H1 (cell line): ENCODE results near the gene WDR3. TPM values are rescaled to one million over a fixed set of nuclear protein-coding genes. Genes with fewer than 3 reads are reported as not detected.

Source experiments
- CTCF ChIA-PET: fragments of 300-600 bp; sonication (Branson Sonifier 250); formaldehyde crosslinking; loops from one replicate; lab custom pipeline; 2021; ENCODE audit not compliant: partially characterized antibody; lab: Charles Lee
- POLR2A ChIA-PET: fragments of 300-600 bp; sonication (Branson Sonifier 250); formaldehyde crosslinking; loops from one replicate; lab custom pipeline; 2021; ENCODE audit warnings: inconsistent platforms; ENCODE audit not compliant: partially characterized antibody; lab: Charles Lee
- DNase-seq, 2 experiments: peaks; one replicate each; pipeline versions ENCODE4 v3.0.0 to v3.0.0-alpha.2; 2010 to 2022; ENCODE audit warnings: low spot score in 2 of 2, low read depth in 1 of 2, mixed read lengths in 1 of 2
- FAIRE-seq: peaks from 2 replicates; lab custom pipeline; 2011; peaks lifted over from hg19 to GRCh38; lab: Jason Lieb, UNC
- H2AFZ ChIP-seq: 2 replicates; pipeline ENCODE4 v1.8.1; 2012; ENCODE audit warnings: low read length, inconsistent platforms
- H2AK5ac ChIP-seq: 2 replicates; pipeline ENCODE4 v1.6.1; 2013; ENCODE audit warnings: low read depth, low read length
- H2BK120ac ChIP-seq: replicated peaks from 2 replicates; pipeline ENCODE3; 2013; ENCODE audit warnings: low read depth, low read length, inconsistent platforms
- H2BK12ac ChIP-seq: 2 replicates; pipeline ENCODE4 v1.6.1; 2013; ENCODE audit warnings: low read depth, low read length
- H2BK15ac ChIP-seq: 2 replicates; pipeline ENCODE4 v1.6.1; 2013; ENCODE audit warnings: low read length
- H2BK20ac ChIP-seq: 2 replicates; pipeline ENCODE4 v1.6.1; 2013; ENCODE audit warnings: low read length
- H2BK5ac ChIP-seq: 2 replicates; pipeline ENCODE4 v1.6.1; 2013; ENCODE audit warnings: low read depth, low read length
- H3K14ac ChIP-seq: 2 replicates; pipeline ENCODE4 v1.6.1; 2013; ENCODE audit warnings: inconsistent platforms; ENCODE audit not compliant: insufficient read length
- H3K18ac ChIP-seq: 2 replicates; pipeline ENCODE4 v1.6.1; 2013; ENCODE audit warnings: low read length; ENCODE audit errors: extremely low read depth
- H3K23ac ChIP-seq: 2 replicates; pipeline ENCODE4 v1.6.1; 2013; ENCODE audit warnings: inconsistent platforms; ENCODE audit not compliant: insufficient read length
- H3K23me2 ChIP-seq: 2 replicates; pipeline ENCODE4 v1.6.1; 2013; ENCODE audit warnings: low read depth, low read length
- H3K27ac ChIP-seq: 2 replicates; pipeline ENCODE4 v1.6.1; 2011; ENCODE audit warnings: low read depth, low read length, inconsistent platforms
- H3K27me3 ChIP-seq, 4 experiments: replicated peaks in 1 of 4; 1 replicate in 1 of 4; 2 replicates in 3 of 4; pipeline versions ENCODE4 v1.6.1 to v1.8.1; 2011 to 2013; ENCODE audit warnings: low read length in 3 of 4, mild to moderate bottlenecking in 3 of 4, inconsistent platforms in 2 of 4, mixed read lengths in 2 of 4, moderate library complexity in 1 of 4; ENCODE audit not compliant: control insufficient read depth in 3 of 4, insufficient read depth in 3 of 4; ENCODE audit errors: extremely low read depth in 1 of 4
- H3K36me3 ChIP-seq, 4 experiments: 2 replicates each; pipeline versions ENCODE4 v1.6.1 to v1.8.1; 2011 to 2013; ENCODE audit warnings: mild to moderate bottlenecking in 4 of 4, low read length in 3 of 4, moderate library complexity in 2 of 4, control low read depth in 1 of 4, inconsistent platforms in 1 of 4; ENCODE audit not compliant: insufficient read depth in 4 of 4, control insufficient read depth in 2 of 4
- H3K4ac ChIP-seq: replicated peaks from 2 replicates; pipeline ENCODE3; 2013; ENCODE audit warnings: low read length, low read depth, mixed read lengths, inconsistent platforms; ENCODE audit not compliant: insufficient read length
- H3K4me1 ChIP-seq, 4 experiments: replicated peaks in 1 of 4; 1 replicate in 1 of 4; 2 replicates in 3 of 4; pipeline versions ENCODE4 v1.6.1 to v1.8.1; 2011 to 2013; ENCODE audit warnings: low read length in 3 of 4, inconsistent platforms in 2 of 4, mixed read lengths in 1 of 4; ENCODE audit not compliant: insufficient read depth in 4 of 4, control insufficient read depth in 3 of 4
- H3K4me2 ChIP-seq, 2 experiments: 2 replicates each; pipeline versions ENCODE4 v1.6.1 to v1.8.1; 2011 to 2013; ENCODE audit warnings: low read depth in 2 of 2, low read length in 2 of 2, control low read depth in 1 of 2, inconsistent platforms in 1 of 2, mild to moderate bottlenecking in 1 of 2; ENCODE audit not compliant: insufficient read depth in 1 of 2
- H3K4me3 ChIP-seq, 4 experiments: fragments of 200-600, 300-600 bp in 1 of 4; sonication (generic), shearing (Covaris generic), sonication (Bioruptor Twin) in 1 of 4; 2 replicates each; pipeline versions ENCODE4 v1.5.1 to v1.8.1; 2011 to 2016; ENCODE audit warnings: low read length in 4 of 4, low read depth in 3 of 4, control low read depth in 2 of 4, inconsistent platforms in 2 of 4, mild to moderate bottlenecking in 2 of 4, mixed read lengths in 1 of 4, moderate library complexity in 1 of 4; ENCODE audit not compliant: insufficient read depth in 2 of 4; ENCODE audit errors: extremely low read depth in 1 of 4
- H3K56ac ChIP-seq: replicated peaks from 2 replicates; pipeline ENCODE3; 2013; ENCODE audit warnings: low read depth, mild to moderate bottlenecking, mixed read lengths, low read length, inconsistent platforms; ENCODE audit not compliant: insufficient read length
- H3K79me1 ChIP-seq: 2 replicates; pipeline ENCODE4 v1.6.1; 2013; ENCODE audit warnings: low read depth, low read length, control low read depth
- H3K79me2 ChIP-seq, 2 experiments: 2 replicates each; pipeline versions ENCODE4 v1.6.1 to v1.8.1; 2012 to 2013; ENCODE audit warnings: low read length in 2 of 2, mild to moderate bottlenecking in 2 of 2, inconsistent platforms in 1 of 2; ENCODE audit not compliant: insufficient read depth in 2 of 2, control insufficient read depth in 1 of 2
- H3K9ac ChIP-seq, 4 experiments: replicated peaks in 1 of 4; 1 replicate in 1 of 4; 2 replicates in 3 of 4; pipeline versions ENCODE4 v1.6.1 to v1.8.1; 2011 to 2013; ENCODE audit warnings: low read depth in 3 of 4, low read length in 3 of 4, control low read depth in 2 of 4, mild to moderate bottlenecking in 2 of 4, moderate library complexity in 2 of 4, inconsistent platforms in 1 of 4; ENCODE audit errors: extremely low read depth in 1 of 4
- H3K9me3 ChIP-seq, 2 experiments: 2 replicates each; pipeline versions ENCODE4 v1.6.1 to v1.8.1; 2012 to 2013; ENCODE audit warnings: mild to moderate bottlenecking in 2 of 2, moderate library complexity in 2 of 2, control low read depth in 1 of 2, inconsistent platforms in 1 of 2, low read depth in 1 of 2, low read length in 1 of 2, mixed read lengths in 1 of 2; ENCODE audit not compliant: insufficient read depth in 2 of 2
- H4K20me1 ChIP-seq, 2 experiments: replicated peaks in 1 of 2; 2 replicates each; pipeline versions ENCODE3 to v1.8.1; 2011 to 2013; ENCODE audit warnings: inconsistent platforms in 2 of 2, low read length in 2 of 2, mild to moderate bottlenecking in 1 of 2; ENCODE audit not compliant: insufficient read depth in 2 of 2, control insufficient read depth in 1 of 2
- H4K5ac ChIP-seq: 2 replicates; pipeline ENCODE4 v1.6.1; 2013; ENCODE audit warnings: low read length, low read depth, mixed read lengths, inconsistent platforms; ENCODE audit not compliant: insufficient read length
- H4K8ac ChIP-seq: 2 replicates; pipeline ENCODE4 v1.8.0; 2013; ENCODE audit warnings: mild to moderate bottlenecking, moderate library complexity, low read length, inconsistent platforms; ENCODE audit not compliant: insufficient read depth; ENCODE audit errors: extremely low read depth
- H4K91ac ChIP-seq: replicated peaks from 2 replicates; pipeline ENCODE3; 2013; ENCODE audit warnings: low read length, mixed read lengths, inconsistent platforms; ENCODE audit not compliant: insufficient read length
- CEBPB ChIP-seq: IDR thresholded peaks from 2 replicates; pipeline ENCODE4 v1.6.1; 2012; ENCODE audit warnings: low read depth, low read length
- JUN ChIP-seq: IDR thresholded peaks from 2 replicates; pipeline ENCODE4 v1.6.1; 2011; ENCODE audit warnings: low read depth, mild to moderate bottlenecking, improper control_type of control experiment, low read length
- WGBS, 2 experiments: shearing (Covaris generic) in 1 of 2; methylation state at CpG; one replicate each; pipeline versions ENCODE4 v1.1.6 to v1.1.7; 2013 to 2015; ENCODE audit warnings: low lambda C conversion rate in 2 of 2, mixed read lengths in 2 of 2, inconsistent platforms in 1 of 2, low coverage in 1 of 2, missing lambda C conversion rate in 1 of 2; ENCODE audit not compliant: insufficient replicate concordance in 2 of 2, insufficient coverage in 1 of 2, insufficient read length in 1 of 2; ENCODE audit errors: extremely low coverage in 1 of 2, missing lambda C conversion rate in 1 of 2; 5-methylcytosine and 5-hydroxymethylcytosine counted together
- polyA plus RNA-seq, 7 experiments: library from polyadenylated mRNA; depleted of rRNA in 3 of 7; stranded (reverse) in 5 of 7; unstranded in 2 of 7; fragments of >200 nt in 5 of 7; fragments of 200-250 nt in 2 of 7; gene quantifications; 1 replicate in 5 of 7; 2 replicates in 1 of 7; 4 replicates in 1 of 7; pipeline versions ENCODE4 v1.2.1 to v1.2.3, GENCODE V29; 2011 to 2013; ENCODE audit warnings: missing spikeins in 2 of 7, mixed read lengths in 2 of 7
- total RNA-seq: library from RNA; stranded (reverse); fragmentation: NEBNext Ultra II Directional; extraction: Animal tissue kit (Norgen Biotek cat#: 25700); gene quantifications from 2 replicates; pipeline ENCODE4 v1.2.1, GENCODE V29; 2021

Gene WDR3
- total and polyA plus RNA-seq, 2 of the 8 experiments (the other 6 are each of a cell fraction or from before 2014, with no cell fraction given) = 18.2 to 67.9 TPM

DNA sequence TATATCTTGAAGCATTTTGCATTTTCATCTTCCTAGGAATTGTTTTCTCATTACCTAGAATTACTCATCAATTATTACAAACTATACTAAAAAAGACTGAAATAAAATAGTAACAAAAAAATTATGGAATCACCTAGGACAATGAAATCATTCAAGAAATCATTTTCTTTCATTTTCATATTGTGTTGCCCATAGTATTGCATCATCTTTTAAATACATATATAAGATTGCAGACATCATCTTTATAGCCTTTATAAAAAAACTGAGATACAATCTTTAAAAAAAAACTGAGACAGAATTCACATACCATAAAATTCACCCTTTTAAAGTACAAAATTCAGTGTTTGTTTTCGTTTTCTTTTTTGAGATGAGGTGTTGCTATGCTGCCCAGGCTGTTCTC is 29.7 kb upstream of the WDR3 start:
- Histone ChIP-seq H2BK20ac (no peak overlapping the region), H2BK15ac (no peak overlapping the region), H3K27me3 (no peaks in the 10 kb centered on the region), H3K36me3 (peaks cover 2 to 23% (median 16%) of the 10 kb centered on the region in 4 experiments; a peak in 7 of 8 replicates), H2AK5ac (no peak overlapping the region), H2BK12ac (no peak overlapping the region), H3K4me1 (no peaks in the 10 kb centered on the region), H4K5ac (no peak overlapping the region), H4K20me1 (no peaks in the 10 kb centered on the region), H3K4me3 (no peak overlapping the region), H4K8ac (no peak overlapping the region), H2AFZ (no peak overlapping the region), H3K56ac (no peak overlapping the region), H3K14ac (no peak overlapping the region), H3K4me2 (no peak overlapping the region), H3K9ac (no peak overlapping the region), H4K91ac (no peak overlapping the region), H2BK120ac (no peak overlapping the region), H3K23ac (no peak overlapping the region), H3K9me3 (no peaks in the 10 kb centered on the region), H3K27ac (no peak overlapping the region), H3K79me2 (no peaks in the 10 kb centered on the region), H3K4ac (no peak overlapping the region), H3K23me2 (no peaks in the 10 kb centered on the region), H2BK5ac (no peak overlapping the region), H3K18ac (no peak overlapping the region), H3K79me1 (no peaks in the 10 kb centered on the region)
- DNase-seq = no peak
- ChIA-PET POLR2A (no interaction called here), CTCF (interaction anchor here (0.6 to 1.0 kb wide), 3 partner anchors 19 to 1106 kb away, joined by 3 read pairs; no protein-coding TSS in a partner anchor)
- no peak for FAIRE-seq
- 83% methylated on average over 1 of the region's 1 CpG; no CpG with 5 or more reads in 1 of the 2 experiments for WGBS, 2 experiments
- peak; percentile 12; the same call in 1 of the 2 replicates for TF ChIP-seq CEBPB
- no peak for TF ChIP-seq JUN
